HG03571 (cell line): Measurements from ENCODE around the gene FAM185A.
A peak's percentile ranks its signal among the peaks of the same experiment; 100 is the strongest.
"Not testable (repeated sequence)": the region's sequence is repeated elsewhere in the genome, so short reads cannot be mapped to it uniquely, and the experiment has no call there.

ENCODE experiments used
- ATAC-seq: cut with Tn5 transposase; IDR thresholded peaks from one replicate; pipeline ENCODE4 v1.9.1; 2021; ENCODE audit not compliant: unreplicated experiment

The FAM185A gene

DNA sequence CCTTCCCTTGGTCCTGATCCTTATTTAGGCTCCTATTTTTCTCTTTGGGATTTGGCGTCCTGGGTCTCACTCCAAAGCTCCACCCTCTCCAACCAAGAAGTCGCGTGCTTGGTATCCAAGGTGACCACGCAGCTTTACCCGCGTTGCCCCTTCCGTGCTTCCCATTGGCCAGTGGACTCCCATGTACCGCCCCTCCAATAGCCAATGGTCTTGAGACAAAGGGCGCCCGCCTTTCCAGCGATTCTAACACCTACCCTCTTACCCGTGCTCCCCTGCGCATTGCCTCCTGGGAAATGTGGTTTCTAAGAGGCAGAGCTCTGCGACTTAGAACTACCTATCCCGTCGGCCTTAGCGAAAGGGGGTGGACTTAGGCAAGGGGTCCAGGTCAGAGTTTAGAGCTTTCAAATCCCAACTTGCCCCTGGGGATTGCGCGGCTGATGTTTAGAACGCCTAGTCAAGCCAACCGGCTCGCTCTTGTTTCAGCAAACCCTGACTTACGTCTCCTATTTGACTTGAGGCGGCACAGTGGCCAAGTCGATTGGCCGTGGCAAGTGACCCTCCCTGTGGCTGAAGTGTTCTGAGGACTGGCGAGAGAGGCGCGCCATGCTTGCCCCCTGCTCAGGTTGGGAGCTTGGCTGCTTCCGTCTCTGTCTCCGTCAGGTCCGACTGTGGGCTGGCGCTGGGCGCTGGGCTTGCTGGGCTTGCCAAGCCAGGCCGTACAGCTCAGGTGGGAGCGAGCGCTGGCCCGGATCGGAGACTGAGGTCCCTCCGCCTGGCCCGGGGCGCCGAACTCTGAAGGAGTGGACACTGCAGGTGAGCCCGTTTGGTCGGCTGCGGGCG is at the start of gene FAM185A:
FAM185A (plus strand) TSS at position 395 of the 840 bp plus-strand sequence; CDS start at position 604, 209 bp downstream.
- ATAC-seq: peak; percentile 99

DNA sequence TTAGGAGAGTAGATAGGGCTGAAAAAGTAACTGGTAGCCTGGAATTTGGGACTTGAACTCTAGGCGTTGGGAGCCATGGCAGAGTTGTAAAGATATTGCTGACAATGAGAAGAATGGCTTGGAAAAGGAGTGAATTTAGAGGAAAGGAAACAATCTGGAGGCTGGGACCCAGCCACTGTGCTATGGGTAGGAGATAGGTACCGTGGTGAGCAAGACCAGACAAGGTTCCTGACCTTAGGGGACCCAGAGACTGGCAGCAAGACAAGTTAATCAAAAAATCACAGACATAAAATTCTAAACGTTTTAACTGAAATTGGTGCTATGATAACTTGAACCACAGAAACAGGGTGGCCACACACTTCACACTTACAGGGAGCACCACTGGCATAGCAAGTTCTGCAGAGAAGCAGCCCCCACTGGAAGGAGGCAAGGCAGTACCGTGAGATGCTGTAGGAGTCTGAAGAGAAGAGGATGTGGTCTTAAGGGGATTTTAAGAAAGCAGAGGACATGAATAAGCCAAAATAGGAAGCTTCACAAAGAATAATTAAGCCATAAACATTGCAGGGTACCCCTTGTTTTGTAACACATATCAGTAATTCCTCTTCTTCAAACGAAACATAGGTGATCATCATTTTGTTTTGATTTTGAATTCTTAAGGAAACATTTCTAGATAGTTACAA is 35.6 kb upstream of the FAM185A start:
- ATAC-seq: peak; percentile 78

DNA sequence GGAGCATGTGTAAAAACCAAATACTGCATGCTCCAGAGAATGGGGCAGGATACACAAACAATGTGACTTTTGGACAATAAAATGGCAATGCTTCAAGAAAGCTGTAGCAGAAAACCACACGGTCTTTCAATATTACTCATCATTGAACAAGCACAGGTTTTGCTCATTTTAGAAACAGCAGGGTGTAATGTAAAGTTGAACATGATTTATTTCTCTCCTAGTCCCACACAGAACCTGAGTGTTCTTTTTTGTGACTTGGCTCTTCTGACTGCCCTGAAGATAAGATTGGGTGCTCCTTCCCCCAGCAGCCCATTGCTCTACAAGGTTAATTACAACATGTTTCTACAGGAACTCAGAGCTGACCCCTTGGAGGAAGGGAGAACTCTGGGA is 35.1 kb upstream of the FAM185A start:
- peak; percentile 72 for ATAC-seq

DNA sequence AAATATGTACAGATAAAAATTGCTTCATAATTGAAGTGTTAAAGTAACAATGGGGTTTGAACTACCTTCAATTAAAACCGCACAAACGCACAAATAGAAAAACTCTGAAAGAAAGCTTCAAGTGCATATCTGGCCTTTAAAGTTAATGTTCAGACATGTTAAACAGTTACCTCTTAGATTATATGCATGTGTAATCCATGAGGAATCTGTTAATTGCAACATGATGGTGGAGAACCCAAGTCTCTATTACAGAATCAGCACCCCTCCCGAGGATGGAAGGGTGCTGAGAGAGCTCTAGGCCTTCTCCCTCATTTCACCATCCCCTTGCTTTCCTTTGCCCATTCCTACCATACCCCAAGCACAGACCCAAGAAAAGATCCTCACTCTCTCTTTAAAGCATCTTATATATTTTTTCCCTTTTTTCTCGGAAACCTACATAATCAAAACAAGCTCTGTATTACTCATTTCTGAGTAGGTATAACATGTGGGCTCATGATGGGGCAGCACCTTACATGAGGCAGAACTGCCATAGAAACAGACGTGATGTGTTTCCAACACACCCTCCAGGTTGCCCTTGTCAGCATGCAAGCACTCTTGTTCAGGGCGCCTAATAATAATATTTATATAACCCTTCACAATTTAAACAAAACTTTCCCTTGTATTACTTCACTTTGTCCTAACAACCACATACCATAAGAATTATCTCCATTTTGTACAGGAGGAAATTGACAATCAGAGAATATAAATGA is 33.9 kb upstream of the FAM185A start:
- ATAC-seq: not testable (repeated sequence)

DNA sequence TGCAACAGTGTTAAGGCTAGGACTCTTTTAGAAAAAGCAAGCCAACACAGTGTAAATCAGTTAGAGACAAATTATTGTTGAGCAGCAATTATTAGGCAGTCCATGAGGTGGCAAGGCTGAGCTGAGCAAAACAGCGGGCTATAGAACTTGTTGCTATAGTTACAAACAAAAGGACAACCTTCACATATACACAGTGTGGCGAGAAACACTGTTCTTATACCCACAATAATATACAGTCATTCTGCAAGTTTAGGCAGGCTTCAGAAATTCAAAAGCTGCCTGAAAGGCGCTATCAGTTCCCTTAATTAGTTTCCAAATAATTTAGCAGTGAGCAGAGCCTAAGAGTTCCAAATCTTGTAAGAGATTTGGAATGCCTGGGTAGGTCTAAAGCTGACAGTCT is 33.1 kb upstream of the FAM185A start:
- peak; percentile 45 for ATAC-seq

DNA sequence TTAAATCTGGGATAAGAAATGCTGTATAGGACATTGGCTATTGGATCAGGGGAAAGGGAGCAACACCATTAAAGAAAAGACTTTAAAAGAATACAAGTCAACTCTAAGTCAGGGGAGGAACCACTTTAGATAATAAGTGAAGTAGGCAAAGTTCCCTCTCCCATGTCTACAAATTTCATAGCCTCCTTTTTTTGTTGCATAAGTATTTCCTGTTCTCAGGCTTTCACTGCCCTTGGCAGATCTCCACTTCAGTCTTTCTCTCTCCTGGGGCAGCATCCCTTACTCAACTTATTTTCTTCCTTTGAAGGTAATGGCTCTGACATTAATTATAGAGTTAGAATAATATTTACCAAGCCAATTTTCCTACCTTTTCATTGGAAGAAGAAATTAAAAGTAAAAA is 30.3 kb upstream of the FAM185A start:
- ATAC-seq: not testable (repeated sequence)

DNA sequence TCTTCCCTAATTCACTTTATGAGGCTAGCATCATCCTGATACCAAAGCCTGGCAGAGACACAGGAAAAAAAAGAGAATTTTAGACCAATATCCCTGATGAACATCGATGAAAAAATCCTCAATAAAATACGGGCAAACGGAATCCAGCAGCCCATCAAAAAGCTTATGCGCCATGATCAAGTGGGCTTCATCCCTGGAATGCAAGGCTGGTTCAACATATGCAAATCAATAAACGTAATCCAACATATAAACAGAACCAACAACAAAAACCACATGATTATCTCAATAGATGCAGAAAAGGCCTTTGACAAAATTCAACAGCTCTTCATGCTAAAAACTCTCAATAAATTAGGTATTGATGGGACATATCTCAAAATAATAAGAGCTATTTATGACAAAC is 22.6 kb upstream of the FAM185A start:
- ATAC-seq: not testable (repeated sequence)

DNA sequence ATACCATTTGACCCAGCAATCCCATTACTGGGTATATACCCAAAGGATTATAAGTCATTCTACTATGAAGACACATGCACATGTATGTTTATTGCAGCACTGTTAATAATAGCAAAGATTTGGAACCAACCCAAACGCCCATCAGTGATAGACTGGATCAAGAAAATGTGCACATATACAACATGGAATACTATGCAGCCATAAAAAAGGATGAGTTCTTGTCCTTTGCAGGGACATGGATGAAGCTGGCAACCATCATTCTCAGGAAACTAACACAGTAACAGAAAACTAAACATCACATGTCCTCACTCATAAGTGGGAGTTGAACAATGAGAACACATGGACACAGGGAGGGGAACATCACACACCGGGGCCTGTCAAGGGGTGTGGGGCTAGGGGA is 19.1 kb upstream of the FAM185A start:
- ATAC-seq: not testable (repeated sequence)

DNA sequence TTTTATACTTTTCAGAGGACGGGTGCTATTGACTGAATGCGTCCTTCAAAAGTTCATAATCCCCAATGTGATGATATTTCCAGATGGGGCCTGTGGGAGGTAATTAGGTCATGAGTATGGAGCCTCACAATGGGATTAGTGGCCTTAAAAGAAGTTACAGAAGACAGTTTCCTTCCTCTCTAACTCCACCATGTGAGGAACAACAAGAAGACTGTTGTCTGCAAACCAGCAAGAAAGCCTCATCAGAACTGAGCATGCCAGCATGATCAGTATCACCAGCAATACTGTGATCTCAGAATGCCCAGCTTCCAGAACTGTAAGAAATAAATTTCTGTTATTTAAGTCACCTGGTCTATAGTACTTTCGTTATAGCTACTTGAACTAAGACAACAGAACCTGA is 18.4 kb upstream of the FAM185A start:
- not testable (repeated sequence) for ATAC-seq

DNA sequence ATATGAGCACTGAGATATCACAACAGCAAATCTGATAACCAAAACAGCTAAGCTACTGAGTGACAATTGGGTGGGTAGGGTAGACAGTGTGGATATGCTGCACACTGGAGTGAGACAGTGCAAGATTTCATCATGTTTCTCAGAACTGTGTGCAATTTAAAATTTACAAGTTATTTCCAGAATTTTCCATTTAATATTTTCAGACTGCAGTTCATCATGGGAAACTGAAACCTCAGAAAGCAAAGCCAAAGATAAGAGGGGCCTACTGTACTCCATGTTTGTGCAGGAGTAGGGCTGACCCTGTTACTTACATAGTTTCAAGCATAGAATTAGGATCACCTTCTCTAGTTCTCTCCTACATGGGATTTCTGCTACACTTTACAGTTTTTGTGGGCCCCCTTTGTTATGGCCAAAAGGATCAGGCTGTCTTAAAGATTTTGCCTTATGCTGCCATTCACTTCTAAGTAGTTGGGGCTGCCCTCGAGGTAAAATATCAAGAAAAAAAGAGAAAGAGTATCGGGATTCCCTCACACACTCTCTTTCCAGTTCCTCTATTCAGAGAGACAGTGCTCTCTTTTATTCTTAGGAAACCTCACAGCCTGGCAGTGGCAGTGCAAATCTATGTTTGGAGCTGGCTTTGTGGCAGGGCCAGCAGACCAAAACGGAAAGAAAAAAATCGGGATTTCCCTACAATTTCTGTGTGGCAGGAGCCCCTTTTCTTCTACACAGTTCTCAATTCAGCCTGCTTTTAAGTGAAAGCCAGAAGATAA is 6.6 kb upstream of the FAM185A start:
- ATAC-seq: not testable (repeated sequence)

DNA sequence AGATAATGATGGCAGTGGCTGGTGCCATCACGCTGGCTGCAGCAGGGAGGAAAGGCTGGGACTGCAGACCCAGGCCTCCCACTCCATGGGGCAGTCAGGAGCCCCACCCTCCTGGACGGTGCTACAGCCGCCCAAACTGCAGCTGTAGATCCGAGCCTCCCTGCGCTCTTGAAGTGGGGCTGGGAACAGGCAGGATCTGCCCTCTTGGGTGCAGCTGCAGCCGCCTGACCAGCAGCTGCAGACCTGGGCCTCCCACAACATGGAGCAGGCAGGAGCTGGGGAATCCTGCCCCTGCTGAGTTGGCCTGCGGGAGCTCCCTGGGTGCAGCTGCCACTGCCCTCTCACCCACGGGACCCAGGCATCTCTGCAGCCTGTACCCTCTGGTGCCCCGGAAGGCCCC is 4.9 kb upstream of the FAM185A start:
- ATAC-seq: not testable (repeated sequence)

DNA sequence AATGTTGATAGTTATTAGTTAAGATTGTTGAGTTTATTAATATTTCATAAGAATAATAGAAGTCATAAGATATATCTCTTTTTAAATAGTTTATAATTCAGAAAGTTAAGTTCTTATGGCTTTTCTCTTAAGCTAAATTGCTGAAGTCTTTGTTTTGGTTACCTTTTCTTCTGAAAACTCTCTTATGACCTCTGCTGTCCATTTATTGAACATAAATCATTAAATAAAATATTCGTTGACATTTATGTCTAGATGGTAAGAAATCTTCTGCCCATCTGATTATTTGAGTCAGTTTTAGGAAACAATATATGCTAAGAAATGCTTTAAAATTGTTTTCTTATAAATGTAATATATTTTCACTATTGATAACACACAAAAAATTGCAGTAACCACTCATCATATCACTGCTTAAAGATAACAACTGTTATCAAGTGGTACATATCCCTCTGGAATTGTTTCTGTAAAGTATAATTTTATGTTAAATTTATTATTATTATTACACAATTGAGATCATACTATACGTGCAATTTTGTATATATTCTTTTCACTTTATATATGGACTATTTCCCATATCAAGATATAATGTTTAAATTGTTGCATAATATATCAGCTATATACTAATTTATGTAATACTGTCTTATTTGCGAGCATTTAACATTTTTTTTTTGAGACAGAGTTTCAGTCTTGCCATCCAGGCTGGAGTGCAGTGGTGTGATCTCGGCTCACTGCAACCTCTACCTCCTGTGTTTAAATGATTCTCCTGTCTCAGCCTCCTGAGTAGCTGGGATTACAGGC is 3.1 kb upstream of the FAM185A start:
- not testable (repeated sequence) for ATAC-seq

DNA sequence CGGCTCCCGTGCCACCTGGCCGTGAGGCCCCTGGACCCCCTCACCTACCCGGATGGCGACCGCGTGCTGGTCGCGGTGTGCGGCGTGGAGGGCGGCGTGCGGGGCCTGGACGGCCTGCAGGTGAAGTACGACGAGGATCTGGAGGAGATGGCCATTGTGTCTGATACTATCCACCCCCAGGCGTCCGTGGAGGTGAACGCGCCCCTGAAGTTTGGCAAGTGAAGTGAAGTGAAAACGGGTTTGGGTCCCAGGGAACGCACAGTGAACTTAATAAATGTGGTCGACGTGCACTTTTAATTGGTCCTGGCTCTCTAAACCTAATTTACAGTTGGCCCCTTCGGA is 617 bp downstream of the FAM185A start:
- not testable (repeated sequence) for ATAC-seq

DNA sequence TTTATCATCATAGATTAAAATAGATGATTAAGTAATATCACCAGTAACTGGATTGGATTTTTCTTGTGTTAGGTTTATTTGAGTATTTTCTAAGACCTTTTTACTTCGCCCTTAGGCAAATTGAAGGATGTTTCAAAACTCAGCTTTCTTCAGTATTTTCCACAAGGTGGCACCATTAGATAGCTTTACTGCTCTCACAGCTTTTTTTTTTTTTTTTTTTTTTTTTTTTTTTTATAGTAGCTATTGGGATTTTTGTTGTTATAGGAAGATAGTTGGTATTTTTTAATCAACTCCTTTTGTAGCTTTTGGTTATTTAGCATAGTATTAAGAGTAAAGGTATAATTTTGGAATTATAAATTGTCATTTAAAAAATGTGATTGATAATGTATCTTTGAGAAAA is 9.4 kb downstream of the FAM185A start:
- not testable (repeated sequence) for ATAC-seq

DNA sequence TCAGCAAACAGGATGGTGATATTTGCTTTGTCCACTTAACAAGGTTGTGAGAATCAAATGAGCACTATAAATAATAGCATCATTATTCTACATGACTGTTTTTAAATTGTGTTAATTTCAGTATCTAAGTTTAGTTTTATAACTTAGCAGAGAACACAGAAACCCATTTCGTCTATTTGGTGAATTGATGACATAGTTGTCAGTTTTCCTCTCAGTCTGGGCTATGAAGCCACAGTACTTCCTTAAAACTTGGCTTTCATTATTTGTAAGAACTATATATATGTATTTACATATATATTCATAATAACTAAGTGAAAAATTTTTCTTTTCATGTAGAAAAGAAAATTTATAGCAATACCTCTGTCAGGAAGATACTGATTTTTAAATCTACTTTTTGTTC is 11.1 kb downstream of the FAM185A start:
- not testable (repeated sequence) for ATAC-seq

DNA sequence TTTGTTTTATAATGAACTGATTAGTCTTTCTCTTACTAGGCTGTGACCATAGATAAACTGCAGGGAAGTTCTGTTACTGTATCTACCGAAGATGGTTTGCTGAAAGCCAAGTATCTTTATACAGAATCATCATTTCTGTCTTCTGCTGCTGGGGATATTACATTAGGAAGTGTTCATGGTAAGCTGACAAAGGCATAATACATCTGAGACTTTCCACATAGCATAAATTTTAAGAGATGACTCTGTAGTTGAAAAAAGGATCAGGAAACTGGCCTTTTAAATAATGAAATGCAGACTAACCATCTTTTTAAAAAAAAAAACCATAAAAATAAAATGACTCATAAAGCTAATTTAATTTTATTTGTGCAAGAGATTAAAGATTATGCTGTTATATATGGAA is 12.4 kb downstream of the FAM185A start:
- ATAC-seq: not testable (repeated sequence)

DNA sequence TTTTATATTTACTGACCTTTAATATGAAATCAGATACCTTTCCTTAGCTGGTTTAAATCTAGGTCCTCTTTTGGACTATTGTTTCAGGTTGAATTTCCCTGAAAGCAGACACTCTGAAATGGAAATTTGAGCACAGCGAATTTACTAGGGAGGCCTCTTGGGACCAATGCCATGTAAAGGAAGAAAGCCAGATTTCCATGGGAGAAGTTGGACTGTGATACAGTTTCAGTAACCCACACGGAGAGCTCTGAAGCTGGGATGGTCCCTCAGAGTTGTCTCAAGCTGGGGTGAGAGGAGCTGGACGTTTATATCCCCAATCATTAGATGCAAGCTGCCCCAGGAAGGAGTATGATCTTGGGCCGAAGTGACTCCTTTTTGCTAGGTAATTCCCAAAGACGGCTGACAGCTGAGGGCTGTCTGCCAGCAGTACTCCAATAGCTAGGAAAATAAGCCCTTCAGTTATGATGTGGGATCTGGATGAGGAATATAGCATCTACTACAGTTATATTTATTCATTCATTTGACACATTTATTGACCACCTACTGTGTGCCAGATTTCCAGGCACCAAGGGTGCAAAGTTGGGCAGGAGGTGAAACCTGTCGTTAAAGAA is 14.6 kb downstream of the FAM185A start:
- not testable (repeated sequence) for ATAC-seq

DNA sequence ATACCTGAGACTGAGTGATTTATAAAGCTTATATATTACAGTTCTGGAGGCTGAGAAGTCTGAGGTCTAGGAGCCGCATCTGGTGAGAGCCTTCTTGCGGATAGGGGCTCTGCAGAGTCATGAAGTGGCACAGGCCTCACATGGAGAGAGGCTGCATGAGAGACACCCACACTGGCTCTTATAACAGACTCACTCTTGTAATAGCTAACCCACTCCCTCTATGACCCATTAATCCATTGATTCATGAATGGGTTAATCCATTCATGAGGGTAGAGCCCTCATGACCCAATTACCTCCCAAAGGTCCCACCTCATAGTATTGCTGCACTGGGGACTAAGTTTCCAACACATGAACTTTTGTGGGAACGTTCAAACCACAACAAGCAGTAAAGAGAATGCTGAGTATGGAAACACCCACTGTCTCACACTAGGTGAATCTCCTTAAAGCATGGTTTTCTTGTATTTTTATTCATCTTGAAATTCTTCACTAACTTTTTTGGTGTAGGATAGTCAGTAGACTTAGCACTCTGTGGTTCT is 20.9 kb downstream of the FAM185A start:
- ATAC-seq: not testable (repeated sequence)

DNA sequence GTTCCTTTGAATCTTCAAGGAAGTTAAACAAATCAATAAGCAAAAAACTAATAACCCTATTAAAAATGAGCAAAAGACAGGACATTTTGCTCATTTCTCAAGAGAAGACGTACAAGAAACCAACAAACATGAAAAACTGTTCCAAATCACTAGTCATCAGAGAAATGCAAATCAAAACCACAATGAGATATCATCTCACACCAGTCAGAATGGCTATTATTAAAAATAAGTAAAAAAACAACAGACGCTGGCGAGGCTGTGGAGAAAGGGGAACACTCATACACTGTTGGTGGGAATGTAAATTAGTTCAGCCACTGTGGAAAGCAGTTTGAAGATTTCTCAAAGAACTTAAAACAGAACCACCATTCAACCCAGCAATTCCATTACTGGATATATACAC is 21.7 kb downstream of the FAM185A start:
- not testable (repeated sequence) for ATAC-seq
